K562 treated with DMSO at 1 percent for 4 hours (cell line): ENCODE data around the gene IL10RB. TPM values are rescaled to one million over a fixed set of nuclear protein-coding genes. Genes with fewer than 3 reads are reported as not detected.

Source experiments
- total RNA-seq: library from RNA; unstranded; fragments of 300-600 nt; gene quantifications from 2 replicates; pipeline ENCODE4 v1.2.3, GENCODE V29; 2022; ENCODE audit not compliant: insufficient read depth

Gene IL10RB
- 28.2 and 31.4 TPM in 2 replicates for total RNA-seq

GRCh38 chr21:33266050-33266788, at the start of gene IL10RB:
Gene IL10RB, plus strand, starts transcription at chr21:33266367. Its CDS starts 99 bp downstream, at chr21:33266466.

GRCh38 chr21:33229784-33230544, 36.2 kb upstream of the IL10RB start, which contains the start of gene IFNAR2:
Gene IFNAR2, plus strand, starts transcription at chr21:33229938. Its CDS starts 11,985 bp downstream, at chr21:33241923.

GRCh38 chr21:33324291-33325221, 58.4 kb downstream of the IL10RB start, which contains the start of gene IFNAR1:
Gene IFNAR1, plus strand, starts transcription at chr21:33324970. Its CDS starts 86 bp downstream, at chr21:33325056.

Other genes starting within 250 kb of the IL10RB start
- not detected in 2 replicates for gene OLIG2, start 240.4 kb upstream of the IL10RB start, total RNA-seq
- not detected in 2 replicates for gene OLIG1, start 196.2 kb upstream of the IL10RB start, total RNA-seq
- 18.7 and 22.0 TPM in 2 replicates for gene IFNAR2, start 36.4 kb upstream of the IL10RB start, total RNA-seq
- gene IFNAR1, start 58.6 kb downstream of the IL10RB start, total RNA-seq: 9.7 and 18.3 TPM in 2 replicates
- gene IFNGR2, start 137.0 kb downstream of the IL10RB start, total RNA-seq: 20.0 and 21.0 TPM in 2 replicates
- 13.7 and 21.2 TPM in 2 replicates for gene TMEM50B, start 213.6 kb downstream of the IL10RB start, total RNA-seq
- not detected in 2 replicates for gene DNAJC28, start 225.3 kb downstream of the IL10RB start, total RNA-seq